Omental fat pad (tissue), 4 donors: ENCODE results near the gene ATP8A2. TPM values are rescaled to one million over a fixed set of nuclear protein-coding genes. Genes with fewer than 3 reads are reported as not detected.

Source experiments
- ATAC-seq: fragments of 150-250 bp; one replicate; pipeline ENCODE4 v1.9.1; 2016; ENCODE audit warnings: mild to moderate bottlenecking, moderate library complexity; ENCODE audit not compliant: low FRiP score
- DNase-seq: peaks from one replicate; pipeline ENCODE4 v3.0.0-alpha.2; 2019; ENCODE audit warnings: low spot score
- total RNA-seq, 4 donors: library from RNA; depleted of rRNA; stranded (reverse); fragments of >200 nt; gene quantifications; one replicate each; pipeline ENCODE4 v1.1.0, GENCODE V29; 2016
- TF ChIP-seq, protein P1 (sequence below), 3 donors: fragments of 450-650 bp; IDR thresholded peaks; one replicate each; pipeline ENCODE4 v1.5.1; 2016 to 2017; ENCODE audit warnings: antibody characterized with exemption in 3 of 3, mild to moderate bottlenecking in 3 of 3, moderate library complexity in 2 of 3

The ATP8A2 gene
- total RNA-seq, 4 donors from 2014 or later = 0.16 to 0.19 TPM; not detected in 2

DNA sequence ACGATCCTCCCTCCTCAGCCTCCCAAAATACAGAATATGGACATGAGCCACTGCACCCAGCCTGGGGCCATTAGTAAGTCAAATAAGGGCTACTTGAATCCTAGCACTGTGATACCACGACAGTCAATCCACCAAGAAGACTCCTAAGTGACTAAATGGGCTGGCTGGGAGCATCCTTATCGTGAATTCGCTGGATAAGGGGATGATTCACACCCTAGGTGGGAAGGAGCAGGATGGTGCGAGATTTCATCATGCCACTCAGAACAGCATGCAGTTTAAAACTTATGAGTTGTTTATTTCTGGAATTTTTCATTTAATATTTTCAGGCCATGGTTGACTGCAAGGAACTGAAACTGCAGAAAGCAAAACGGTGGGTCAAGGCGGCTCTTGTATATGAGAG, 30.2 kb downstream of the ATP8A2 start:
- TF ChIP-seq, protein P1, sequence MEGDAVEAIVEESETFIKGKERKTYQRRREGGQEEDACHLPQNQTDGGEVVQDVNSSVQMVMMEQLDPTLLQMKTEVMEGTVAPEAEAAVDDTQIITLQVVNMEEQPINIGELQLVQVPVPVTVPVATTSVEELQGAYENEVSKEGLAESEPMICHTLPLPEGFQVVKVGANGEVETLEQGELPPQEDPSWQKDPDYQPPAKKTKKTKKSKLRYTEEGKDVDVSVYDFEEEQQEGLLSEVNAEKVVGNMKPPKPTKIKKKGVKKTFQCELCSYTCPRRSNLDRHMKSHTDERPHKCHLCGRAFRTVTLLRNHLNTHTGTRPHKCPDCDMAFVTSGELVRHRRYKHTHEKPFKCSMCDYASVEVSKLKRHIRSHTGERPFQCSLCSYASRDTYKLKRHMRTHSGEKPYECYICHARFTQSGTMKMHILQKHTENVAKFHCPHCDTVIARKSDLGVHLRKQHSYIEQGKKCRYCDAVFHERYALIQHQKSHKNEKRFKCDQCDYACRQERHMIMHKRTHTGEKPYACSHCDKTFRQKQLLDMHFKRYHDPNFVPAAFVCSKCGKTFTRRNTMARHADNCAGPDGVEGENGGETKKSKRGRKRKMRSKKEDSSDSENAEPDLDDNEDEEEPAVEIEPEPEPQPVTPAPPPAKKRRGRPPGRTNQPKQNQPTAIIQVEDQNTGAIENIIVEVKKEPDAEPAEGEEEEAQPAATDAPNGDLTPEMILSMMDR (IDR thresholded peaks at IDR 0.05) = no peak
- DNase-seq = no peak
- ATAC-seq = no peak

GRCh38 chr13:25406377-25406776, 34.6 kb downstream of the ATP8A2 start:
- ATAC-seq = no peak
- TF ChIP-seq, protein P1 (IDR thresholded peaks at IDR 0.05) = no peak
- no peak for DNase-seq

DNA sequence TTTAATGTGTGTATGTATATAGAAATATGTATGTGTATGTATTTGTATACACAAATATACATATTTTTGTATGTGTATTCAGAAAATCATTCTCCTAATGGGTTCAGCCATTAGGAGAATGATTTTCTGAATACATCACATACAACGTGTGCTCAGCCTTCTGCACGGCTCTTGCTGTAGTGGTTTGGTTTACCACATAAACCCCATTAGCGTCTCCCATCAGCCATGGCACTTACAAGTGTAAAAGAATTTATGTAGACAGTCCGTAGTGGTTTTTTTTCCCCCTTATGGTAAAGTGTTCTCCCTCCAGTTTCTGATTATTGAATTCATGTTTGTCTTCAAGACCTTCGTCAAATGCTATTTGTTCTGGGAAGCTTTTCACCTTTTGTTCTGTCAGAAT, 38.2 kb downstream of the ATP8A2 start:
- no peak for DNase-seq
- no peak for ATAC-seq
- TF ChIP-seq, protein P1 (IDR thresholded peaks at IDR 0.05) = no peak

DNA sequence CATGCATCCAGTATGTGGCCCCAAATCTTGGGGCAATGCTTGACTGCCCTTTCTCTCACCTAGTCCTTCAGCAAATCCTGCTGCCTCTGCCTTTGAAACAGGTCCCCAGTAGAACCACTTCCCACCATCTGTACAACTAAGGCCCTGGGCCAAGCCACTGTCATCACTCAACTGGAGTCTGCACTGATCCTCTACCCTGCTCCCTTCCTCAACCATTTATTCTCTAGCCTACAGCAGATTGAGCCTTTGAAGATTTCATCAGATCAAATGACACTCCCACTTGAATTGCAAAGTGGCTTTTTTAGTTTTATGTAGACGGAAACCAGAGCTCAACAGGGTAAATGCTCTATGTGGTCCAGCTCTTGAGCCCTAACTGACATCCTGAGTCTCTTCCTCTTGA, 43.5 kb downstream of the ATP8A2 start:
- TF ChIP-seq, protein P1 (IDR thresholded peaks at IDR 0.05) = no peak
- no peak for ATAC-seq
- DNase-seq = no peak

- DNase-seq (no peak), ATAC-seq (no peak)
- TF ChIP-seq, protein P1 (IDR thresholded peaks at IDR 0.05) = no peak
These were observed 45.8 kb downstream of the ATP8A2 start for GRCh38 chr13:25417535-25417934.

- no peak for DNase-seq
- ATAC-seq = no peak
- TF ChIP-seq, protein P1 (IDR thresholded peaks at IDR 0.05) = no peak
These were observed 48.4 kb downstream of the ATP8A2 start for GRCh38 chr13:25420161-25420560.

- ATAC-seq = no peak
- DNase-seq = no peak
- TF ChIP-seq, protein P1 (IDR thresholded peaks at IDR 0.05) = no peak
These were observed 49.8 kb downstream of the ATP8A2 start for GRCh38 chr13:25421612-25422011.
